HG02759 (cell line): ENCODE results near the gene OSGEPL1.
"Not testable (repeated sequence)": the region's sequence is repeated elsewhere in the genome, so short reads cannot be mapped to it uniquely, and the experiment has no call there.

ENCODE experiments used
- ATAC-seq: cut with Tn5 transposase; IDR thresholded peaks from one replicate; pipeline ENCODE4 v1.9.1; 2021; ENCODE audit warnings: mild to moderate bottlenecking, moderate library complexity; ENCODE audit not compliant: unreplicated experiment

OSGEPL1 gene

GRCh38 chr2:189751080-189751658 lies 11.4 kb downstream of the OSGEPL1 start:
- ATAC-seq = peak; percentile 62

DNA sequence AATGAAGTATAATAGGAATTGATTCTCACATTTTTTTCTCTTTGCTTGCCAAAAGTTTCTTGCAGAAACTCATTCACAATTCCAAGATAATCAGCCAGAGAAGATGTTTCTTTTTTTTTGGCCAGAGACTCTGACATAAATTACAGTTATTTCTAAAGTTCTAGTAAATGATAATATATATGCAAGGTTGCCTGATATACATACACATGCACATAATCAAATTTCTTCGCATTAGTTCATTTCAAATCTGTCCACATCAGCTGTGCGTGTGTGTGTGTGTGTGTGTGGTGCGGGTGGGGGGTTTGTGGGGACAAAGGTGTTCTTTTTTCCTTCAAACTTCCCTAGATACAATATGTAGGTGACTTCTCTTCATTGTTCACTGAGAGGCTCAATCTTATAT lies 33.2 kb downstream of the OSGEPL1 start:
- ATAC-seq = no peak

DNA sequence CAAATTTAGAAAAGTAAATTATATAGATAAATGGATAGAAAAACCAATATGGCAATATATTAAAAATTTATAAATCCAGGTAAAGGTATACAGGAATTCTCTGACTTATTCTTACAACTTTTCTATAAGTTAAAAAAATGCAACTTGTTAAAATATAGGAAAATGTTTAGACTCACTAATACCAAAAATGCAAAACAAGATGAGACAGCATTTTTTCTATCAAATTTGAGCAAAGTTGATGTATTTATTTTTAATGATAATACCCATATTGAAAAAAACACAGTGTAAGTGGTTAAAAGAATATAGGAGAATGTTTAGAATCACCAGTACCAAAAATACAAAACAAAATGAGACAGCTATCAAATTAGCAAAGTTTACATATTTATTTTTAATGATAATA lies 35.7 kb downstream of the OSGEPL1 start:
- no peak for ATAC-seq

DNA sequence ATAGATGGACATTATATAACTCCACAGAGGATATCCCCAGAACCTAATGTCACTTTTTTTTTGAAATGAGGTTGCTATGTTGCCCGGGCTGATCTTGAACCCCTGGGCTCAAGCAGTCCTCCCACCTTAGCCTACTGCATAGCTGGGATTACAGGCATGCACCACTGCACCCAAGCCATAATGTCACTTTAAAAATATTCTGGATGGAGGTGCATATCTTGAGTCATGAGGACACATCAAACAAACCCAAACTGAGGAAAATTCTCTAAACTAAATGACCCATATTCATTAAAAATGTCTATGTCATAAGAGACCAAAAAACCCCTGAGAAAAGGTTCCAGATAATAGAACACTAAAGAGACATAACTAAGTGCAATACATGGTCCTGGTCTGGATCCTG lies 36.3 kb downstream of the OSGEPL1 start:
- ATAC-seq = no peak

DNA sequence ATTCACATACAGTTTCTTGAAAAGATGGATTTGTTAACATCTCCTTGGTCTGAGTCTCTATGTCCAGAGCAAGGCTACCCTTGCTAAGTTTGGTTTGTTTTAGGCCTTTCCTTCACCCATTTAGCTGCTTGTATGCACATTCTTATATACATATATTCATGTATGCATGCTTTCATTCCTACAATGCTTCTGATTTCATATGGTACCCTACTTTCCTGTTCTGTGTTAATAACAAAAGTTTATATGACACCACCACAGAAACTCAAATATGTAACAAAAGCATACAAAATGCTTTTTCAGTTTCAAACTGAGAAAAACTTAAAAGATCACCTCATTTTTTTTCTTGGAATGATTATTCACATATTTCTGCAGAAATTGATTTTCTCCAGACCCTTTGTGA lies 39.4 kb downstream of the OSGEPL1 start:
- no peak for ATAC-seq

- ATAC-seq = no peak
These were observed 43.0 kb downstream of the OSGEPL1 start for GRCh38 chr2:189719571-189719970.

- ATAC-seq = not testable (repeated sequence)
These were observed 45.0 kb downstream of the OSGEPL1 start for GRCh38 chr2:189717593-189717992.

DNA sequence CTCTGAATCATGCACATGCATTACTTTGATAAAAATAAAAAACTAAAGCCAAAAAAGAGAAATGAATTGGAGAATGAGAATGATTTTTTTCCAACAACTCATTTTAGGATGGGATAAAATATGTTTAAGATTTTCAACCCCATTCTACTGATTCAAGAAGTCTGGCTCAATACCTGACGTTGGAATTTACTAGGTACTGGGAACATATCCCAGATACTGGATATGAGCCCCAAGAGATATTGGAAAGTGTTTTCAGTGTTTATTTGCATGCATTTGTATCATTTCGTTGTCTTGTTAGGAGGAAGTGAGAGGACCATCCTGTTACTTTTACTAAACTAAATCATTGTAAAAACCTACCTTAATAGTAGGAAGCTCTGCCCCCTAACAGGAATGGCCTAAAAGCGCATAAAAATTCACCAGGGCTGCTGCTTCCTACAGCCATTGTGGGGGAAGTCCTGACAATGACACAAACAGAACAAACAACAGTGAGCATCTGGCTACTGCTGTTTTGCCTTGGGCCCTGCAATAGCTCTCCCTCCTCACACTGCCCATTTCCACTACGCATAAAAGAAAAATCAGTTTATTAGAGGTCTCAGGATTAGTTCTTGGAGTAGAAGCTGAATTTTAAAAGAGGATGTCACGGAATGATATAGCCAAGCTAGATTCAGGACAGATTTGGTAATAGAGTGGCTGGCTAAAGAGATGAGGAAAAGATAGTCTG lies 52.9 kb downstream of the OSGEPL1 start:
- ATAC-seq = no peak

DNA sequence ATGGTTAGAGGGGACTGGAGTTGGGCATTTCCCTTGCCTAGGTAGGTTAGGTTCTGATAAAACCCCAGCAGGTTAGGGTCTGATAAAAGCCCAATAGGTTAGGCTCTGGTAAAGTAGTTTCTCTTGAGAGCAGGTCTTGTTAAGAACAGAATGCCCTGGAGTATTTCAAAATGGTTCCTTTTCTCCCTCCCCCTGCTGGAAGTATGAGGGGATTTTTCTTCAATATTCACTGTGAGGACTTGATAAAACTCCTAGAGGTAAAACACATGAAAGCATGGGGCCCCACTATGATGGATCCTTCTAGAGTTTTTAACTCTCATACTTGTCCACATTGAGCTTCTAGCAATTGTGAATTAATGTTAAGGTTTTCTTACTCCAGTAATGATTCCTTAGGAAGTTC lies 60.5 kb downstream of the OSGEPL1 start:
- no peak for ATAC-seq

- no peak for ATAC-seq
These were observed 61.9 kb downstream of the OSGEPL1 start for GRCh38 chr2:189700681-189701080.

- peak; percentile 76 for ATAC-seq
These were observed 64.3 kb downstream of the OSGEPL1 start for GRCh38 chr2:189698020-189698887.
